ENCODE measurements around the gene SRD5A2. TPM values are rescaled to one million over a fixed set of nuclear protein-coding genes. Genes with fewer than 3 reads are reported as not detected.

SRD5A2 gene
- total RNA-seq, 1 donor from 2014 or later, result not detected

- TF ChIP-seq, protein P1, sequence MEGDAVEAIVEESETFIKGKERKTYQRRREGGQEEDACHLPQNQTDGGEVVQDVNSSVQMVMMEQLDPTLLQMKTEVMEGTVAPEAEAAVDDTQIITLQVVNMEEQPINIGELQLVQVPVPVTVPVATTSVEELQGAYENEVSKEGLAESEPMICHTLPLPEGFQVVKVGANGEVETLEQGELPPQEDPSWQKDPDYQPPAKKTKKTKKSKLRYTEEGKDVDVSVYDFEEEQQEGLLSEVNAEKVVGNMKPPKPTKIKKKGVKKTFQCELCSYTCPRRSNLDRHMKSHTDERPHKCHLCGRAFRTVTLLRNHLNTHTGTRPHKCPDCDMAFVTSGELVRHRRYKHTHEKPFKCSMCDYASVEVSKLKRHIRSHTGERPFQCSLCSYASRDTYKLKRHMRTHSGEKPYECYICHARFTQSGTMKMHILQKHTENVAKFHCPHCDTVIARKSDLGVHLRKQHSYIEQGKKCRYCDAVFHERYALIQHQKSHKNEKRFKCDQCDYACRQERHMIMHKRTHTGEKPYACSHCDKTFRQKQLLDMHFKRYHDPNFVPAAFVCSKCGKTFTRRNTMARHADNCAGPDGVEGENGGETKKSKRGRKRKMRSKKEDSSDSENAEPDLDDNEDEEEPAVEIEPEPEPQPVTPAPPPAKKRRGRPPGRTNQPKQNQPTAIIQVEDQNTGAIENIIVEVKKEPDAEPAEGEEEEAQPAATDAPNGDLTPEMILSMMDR (IDR thresholded peaks at IDR 0.05), result no peak
- Mint-ChIP-seq H3K4me1 (ENCODE audit: unreplicated experiment) (no peaks in the 10 kb centered on the region), H3K27me3 (ENCODE audit: unreplicated experiment) (peaks cover 26% of the 10 kb centered on the region)
These were observed 51.5 kb downstream of the SRD5A2 start for GRCh38 chr2:31529256-31529655.

GRCh38 chr2:31528823-31529222 lies 51.9 kb downstream of the SRD5A2 start:
- no peaks in the 10 kb centered on the region for H3K36me3 Mint-ChIP-seq (ENCODE audit: unreplicated experiment)
- H3K4me1 Mint-ChIP-seq (ENCODE audit: unreplicated experiment), result no peaks in the 10 kb centered on the region
- H3K4me3 Mint-ChIP-seq (ENCODE audit: unreplicated experiment), result no peak overlapping the region
- no peak for DNase-seq (ENCODE audit: extremely low spot score, unreplicated experiment)
- TF ChIP-seq, protein P1 (IDR thresholded peaks at IDR 0.05), result no peak
- H3K27me3 Mint-ChIP-seq (ENCODE audit: unreplicated experiment), result peaks cover 26% of the 10 kb centered on the region
- H3K9me3 Mint-ChIP-seq (ENCODE audit: unreplicated experiment), result no peaks in the 10 kb centered on the region
- H3K27ac Mint-ChIP-seq (ENCODE audit: unreplicated experiment), result no peak overlapping the region

More at GRCh38 chr2:31529256-31529655, 51.5 kb downstream of the SRD5A2 start:
- H3K9me3 Mint-ChIP-seq (ENCODE audit: unreplicated experiment), result no peaks in the 10 kb centered on the region
- no peak for DNase-seq (ENCODE audit: extremely low spot score, unreplicated experiment)
- no peak overlapping the region for H3K27ac Mint-ChIP-seq (ENCODE audit: unreplicated experiment)
- H3K36me3 Mint-ChIP-seq (ENCODE audit: unreplicated experiment), result no peaks in the 10 kb centered on the region
- H3K4me3 Mint-ChIP-seq (ENCODE audit: unreplicated experiment), result no peak overlapping the region

DNA sequence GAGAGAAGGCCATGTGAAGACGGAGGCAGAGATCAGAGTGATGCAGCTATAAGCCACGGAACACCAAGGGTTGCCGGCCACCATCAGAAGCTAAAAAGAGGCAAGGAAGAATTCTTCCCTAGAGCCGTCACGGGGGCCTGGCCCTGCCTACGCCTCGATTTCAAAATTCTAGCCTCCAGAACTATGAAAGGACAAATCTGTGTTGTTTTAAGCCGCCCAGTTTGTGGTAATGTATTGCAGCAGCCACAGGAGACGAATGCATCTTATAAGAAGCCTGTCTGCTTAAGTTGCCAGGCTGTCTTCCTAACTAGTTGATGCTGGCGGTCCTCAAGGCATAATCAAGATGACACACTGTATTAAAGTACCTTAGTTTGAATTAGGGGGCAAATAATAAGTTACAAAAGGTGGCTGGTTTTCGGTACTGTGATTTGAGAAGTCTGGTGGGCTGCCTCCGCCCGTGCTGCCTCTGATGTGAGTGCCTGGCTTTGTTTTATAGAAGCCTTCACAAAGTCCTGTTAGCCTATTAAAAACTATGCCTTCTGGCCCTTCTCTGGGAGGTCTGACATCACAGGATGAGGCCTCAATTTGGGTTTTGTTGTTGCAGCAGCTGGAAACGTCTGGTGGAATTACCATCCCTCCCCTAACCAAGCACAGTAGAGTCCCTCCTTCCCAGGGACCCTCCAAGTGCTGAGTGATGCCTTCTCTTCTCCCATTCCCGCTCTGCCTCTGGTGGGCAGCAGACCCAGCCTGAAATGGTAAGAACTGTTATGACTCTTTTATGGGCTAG lies 53.6 kb downstream of the SRD5A2 start:
- TF ChIP-seq, protein P1 (IDR thresholded peaks at IDR 0.05), result no peak
- DNase-seq (ENCODE audit: extremely low spot score, unreplicated experiment), result no peak
- Mint-ChIP-seq H3K27me3 (ENCODE audit: unreplicated experiment) (peaks cover 28% of the 10 kb centered on the region), H3K9me3 (ENCODE audit: unreplicated experiment) (no peaks in the 10 kb centered on the region), H3K4me3 (ENCODE audit: unreplicated experiment) (no peak overlapping the region), H3K4me1 (ENCODE audit: unreplicated experiment) (no peaks in the 10 kb centered on the region), H3K36me3 (ENCODE audit: unreplicated experiment) (no peaks in the 10 kb centered on the region), H3K27ac (ENCODE audit: unreplicated experiment) (no peak overlapping the region)

DNA sequence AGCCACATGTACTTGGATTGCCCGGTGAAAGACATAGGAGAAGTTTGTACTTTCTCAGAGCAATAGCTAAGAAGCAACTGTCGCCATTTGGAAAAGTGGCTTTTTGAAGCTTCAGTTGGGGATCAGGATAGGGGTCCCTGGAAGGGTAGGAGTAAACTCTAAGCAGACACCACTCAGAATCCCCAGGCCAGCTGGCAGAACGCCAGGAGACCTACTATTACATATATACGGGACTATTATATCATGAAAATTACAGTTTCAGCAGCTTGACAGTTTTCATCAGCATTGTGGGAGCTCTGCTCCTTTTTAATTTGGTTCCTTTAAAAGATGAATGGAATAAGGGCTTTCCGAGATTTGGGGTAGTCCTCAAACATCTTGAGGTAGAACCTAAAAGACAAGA lies 54.9 kb downstream of the SRD5A2 start:
- no peaks in the 10 kb centered on the region for H3K4me1 Mint-ChIP-seq (ENCODE audit: unreplicated experiment)
- peaks cover 26% of the 10 kb centered on the region for H3K27me3 Mint-ChIP-seq (ENCODE audit: unreplicated experiment)
- H3K9me3 Mint-ChIP-seq (ENCODE audit: unreplicated experiment), result no peaks in the 10 kb centered on the region
- H3K36me3 Mint-ChIP-seq (ENCODE audit: unreplicated experiment), result no peaks in the 10 kb centered on the region
- no peak for DNase-seq (ENCODE audit: extremely low spot score, unreplicated experiment)
- no peak overlapping the region for H3K4me3 Mint-ChIP-seq (ENCODE audit: unreplicated experiment)
- H3K27ac Mint-ChIP-seq (ENCODE audit: unreplicated experiment), result no peak overlapping the region
- TF ChIP-seq, protein P1 (IDR thresholded peaks at IDR 0.05), result no peak

GRCh38 chr2:31524592-31524991 lies 56.1 kb downstream of the SRD5A2 start:
- H3K27me3 Mint-ChIP-seq (ENCODE audit: unreplicated experiment), result peaks cover 19% of the 10 kb centered on the region
- no peaks in the 10 kb centered on the region for H3K36me3 Mint-ChIP-seq (ENCODE audit: unreplicated experiment)
- no peak overlapping the region for H3K27ac Mint-ChIP-seq (ENCODE audit: unreplicated experiment)
- no peaks in the 10 kb centered on the region for H3K4me1 Mint-ChIP-seq (ENCODE audit: unreplicated experiment)
- DNase-seq (ENCODE audit: extremely low spot score, unreplicated experiment), result no peak
- TF ChIP-seq, protein P1 (IDR thresholded peaks at IDR 0.05), result no peak
- H3K9me3 Mint-ChIP-seq (ENCODE audit: unreplicated experiment), result no peaks in the 10 kb centered on the region
- H3K4me3 Mint-ChIP-seq (ENCODE audit: unreplicated experiment), result no peak overlapping the region
